Measurements from ENCODE around the gene CAPNS1.

DNA sequence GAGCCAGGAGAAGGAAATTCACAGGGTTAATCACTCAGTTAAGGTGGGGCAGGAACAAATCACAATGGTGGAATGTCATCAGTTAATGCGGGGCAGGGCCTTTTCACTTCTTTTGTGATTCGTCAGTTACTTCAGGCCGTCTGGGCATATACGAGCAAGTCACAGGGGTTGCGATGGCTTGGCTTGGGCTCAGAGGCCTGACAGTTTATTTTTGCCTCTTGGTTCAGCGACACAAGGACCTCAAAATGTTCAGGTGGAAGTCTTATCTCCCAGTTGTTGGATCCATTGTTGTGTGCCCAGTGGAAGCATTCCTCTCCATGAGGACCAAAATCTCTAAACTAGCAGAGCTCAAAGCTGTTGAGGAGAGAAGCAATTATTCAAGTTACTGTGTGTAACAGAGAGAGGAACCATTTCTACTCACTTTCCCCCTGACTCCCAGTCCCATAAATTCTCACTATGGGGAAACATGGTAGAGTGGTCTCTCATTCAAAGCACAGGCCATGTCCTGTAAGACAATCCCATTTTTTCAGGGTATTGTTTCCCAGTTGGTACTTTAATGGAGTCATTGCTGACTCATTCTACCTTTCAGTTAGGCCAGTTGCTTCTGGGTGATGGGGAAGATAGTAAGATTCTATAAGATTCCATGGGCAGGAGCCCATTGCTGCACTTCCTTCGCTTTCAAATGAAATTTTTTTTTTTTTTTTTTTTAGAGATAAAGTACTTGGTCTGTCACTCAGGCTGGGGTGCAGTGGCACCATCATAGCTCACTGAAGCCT lies 21.1 kb downstream of the CAPNS1 start:
- TF ChIP-seq JUNB (IDR thresholded peaks at IDR 0.05) (no peak), BHLHE40 (IDR thresholded peaks at IDR 0.05; ENCODE audit: low read depth, low read length) (no peak), RCOR1 (IDR thresholded peaks at IDR 0.05; ENCODE audit: low read depth, low read length) (no peak), SMC3 (IDR thresholded peaks at IDR 0.05) (no peak)
- TF ChIP-seq, protein P1, sequence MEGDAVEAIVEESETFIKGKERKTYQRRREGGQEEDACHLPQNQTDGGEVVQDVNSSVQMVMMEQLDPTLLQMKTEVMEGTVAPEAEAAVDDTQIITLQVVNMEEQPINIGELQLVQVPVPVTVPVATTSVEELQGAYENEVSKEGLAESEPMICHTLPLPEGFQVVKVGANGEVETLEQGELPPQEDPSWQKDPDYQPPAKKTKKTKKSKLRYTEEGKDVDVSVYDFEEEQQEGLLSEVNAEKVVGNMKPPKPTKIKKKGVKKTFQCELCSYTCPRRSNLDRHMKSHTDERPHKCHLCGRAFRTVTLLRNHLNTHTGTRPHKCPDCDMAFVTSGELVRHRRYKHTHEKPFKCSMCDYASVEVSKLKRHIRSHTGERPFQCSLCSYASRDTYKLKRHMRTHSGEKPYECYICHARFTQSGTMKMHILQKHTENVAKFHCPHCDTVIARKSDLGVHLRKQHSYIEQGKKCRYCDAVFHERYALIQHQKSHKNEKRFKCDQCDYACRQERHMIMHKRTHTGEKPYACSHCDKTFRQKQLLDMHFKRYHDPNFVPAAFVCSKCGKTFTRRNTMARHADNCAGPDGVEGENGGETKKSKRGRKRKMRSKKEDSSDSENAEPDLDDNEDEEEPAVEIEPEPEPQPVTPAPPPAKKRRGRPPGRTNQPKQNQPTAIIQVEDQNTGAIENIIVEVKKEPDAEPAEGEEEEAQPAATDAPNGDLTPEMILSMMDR (IDR thresholded peaks at IDR 0.05): no peak

Data from A549 (cell line).